Measurements from ENCODE around the gene DAAM1. TPM values are rescaled to one million over a fixed set of nuclear protein-coding genes. Genes with fewer than 3 reads are reported as not detected.

The DAAM1 gene
- polyA plus RNA-seq, 2 of the 4 experiments (the other 2 are of a cell fraction) = 6.8 to 10.8 TPM

- H3K9me3 ChIP-seq = no peaks in the 10 kb centered on the region
- peak overlapping the region; percentile 31 to 65; a peak in 3 of 6 replicates for H3K27ac ChIP-seq
- H3K4me1 ChIP-seq = peaks cover 7% of the 10 kb centered on the region; the same call in 2 of the 3 replicates
- TF ChIP-seq SMC3 (IDR thresholded peaks at IDR 0.05) = no peak
- TF ChIP-seq RAD21 (conservative IDR thresholded peaks at IDR 0.05 in 1 of 2, IDR thresholded peaks at IDR 0.05 in 1 of 2) = no peak
- TF ChIP-seq EHF (CRISPR knock-in tag; IDR thresholded peaks at IDR 0.05) = no peak
- TF ChIP-seq RARB (CRISPR knock-in tag; IDR thresholded peaks at IDR 0.05) = no peak
- no peak for TF ChIP-seq CEBPB (IDR thresholded peaks at IDR 0.05)
- TF ChIP-seq BHLHE40 (IDR thresholded peaks at IDR 0.05; ENCODE audit: low read depth, low read length) = no peak
- TF ChIP-seq FOXS1 (CRISPR knock-in tag; IDR thresholded peaks at IDR 0.05) = no peak
- no peak for TF ChIP-seq HES2 (IDR thresholded peaks at IDR 0.05)
- no peak for TF ChIP-seq POLR2AphosphoS2 (conservative IDR thresholded peaks at IDR 0.05; ENCODE audit: low read length)
- no peak for TF ChIP-seq ESRRA (IDR thresholded peaks at IDR 0.05; ENCODE audit: borderline replicate concordance, low read length)
- no peak for TF ChIP-seq HDAC2 (IDR thresholded peaks at IDR 0.05)
- no peak for TF ChIP-seq USF2 (IDR thresholded peaks at IDR 0.05)
- WGBS (ENCODE audit: missing lambda C conversion rate) = 47% methylated on average over 6 of the region's 6 CpGs
- POLR2A ChIA-PET = interaction anchor here (1.2 kb wide), 1 partner anchor 85 kb away, joined by 4 read pairs; no protein-coding TSS in a partner anchor
- CTCF ChIA-PET = interaction anchor here (0.7 to 1.7 kb wide), 6 partner anchors 11 to 489 kb away, joined by 3 to 5 read pairs (median 4); no protein-coding TSS in a partner anchor
- DNase-seq (ENCODE audit: low read depth in 1 of 2, low spot score in 1 of 2) (peak; percentile 15 to 29), FAIRE-seq (no peak), ATAC-seq (no peak)
- H3K4me2 ChIP-seq = peak overlapping the region; percentile 98
- H3K4me3 ChIP-seq = peak overlapping the region; percentile 81
These were observed 1.9 kb downstream of the DAAM1 start for GRCh38 chr14:59190372-59190771.

- Histone ChIP-seq H3K4me1 (no peaks in the 10 kb centered on the region), H3K27ac (no peak overlapping the region), H3K4me2 (no peak overlapping the region), H3K9me3 (no peaks in the 10 kb centered on the region), H3K4me3 (no peak overlapping the region)
- FAIRE-seq = no peak
- ChIA-PET CTCF (interaction anchor here (0.9 to 2.9 kb wide), 2 partner anchors 11 to 380 kb away, joined by 4 to 9 read pairs; partner anchors contain the start of gene CCDC175), POLR2A (no interaction called here)
- no peak for ATAC-seq
- WGBS (ENCODE audit: missing lambda C conversion rate) = 86% methylated on average over 2 of the region's 2 CpGs
- DNase-seq (ENCODE audit: low read depth in 1 of 2, low spot score in 1 of 2) = no peak
- no peak for TF ChIP-seq NFE2L2 (conservative IDR thresholded peaks at IDR 0.05; ENCODE audit: low read length)
These were observed 7.4 kb downstream of the DAAM1 start for GRCh38 chr14:59195912-59196311.

GRCh38 chr14:59197695-59198262, 9.3 kb downstream of the DAAM1 start:
- no peaks in the 10 kb centered on the region for H3K9me3 ChIP-seq
- DNase-seq (ENCODE audit: low read depth in 1 of 2, low spot score in 1 of 2) (no peak), ATAC-seq (no peak), FAIRE-seq (no peak)
- ChIA-PET CTCF (interaction anchor here (0.8 kb wide), 1 partner anchor 23 kb away, joined by 4 read pairs; no protein-coding TSS in a partner anchor), POLR2A (no interaction called here)
- H3K4me1 ChIP-seq = no peaks in the 10 kb centered on the region
- no peak overlapping the region for H3K4me3 ChIP-seq
- TF ChIP-seq ATOH8 (CRISPR knock-in tag; IDR thresholded peaks at IDR 0.05; ENCODE audit: low read depth) = no peak
- no peak for TF ChIP-seq PHF8 (IDR thresholded peaks at IDR 0.05; ENCODE audit: borderline replicate concordance, low read depth)
- no peak for TF ChIP-seq CEBPB (IDR thresholded peaks at IDR 0.05)
- no peak for TF ChIP-seq EHF (CRISPR knock-in tag; IDR thresholded peaks at IDR 0.05)
- TF ChIP-seq HOXA7 (CRISPR knock-in tag; IDR thresholded peaks at IDR 0.05) = no peak
- no peak for TF ChIP-seq MAZ (IDR thresholded peaks at IDR 0.05; ENCODE audit: borderline replicate concordance, low read depth, low read length)
- no peak for TF ChIP-seq PBX3 (IDR thresholded peaks at IDR 0.05)
- no peak for TF ChIP-seq JUNB (IDR thresholded peaks at IDR 0.05)
- TF ChIP-seq FOSL2 (IDR thresholded peaks at IDR 0.05) = no peak
- TF ChIP-seq FOSL2 (CRISPR knock-in tag; IDR thresholded peaks at IDR 0.05) = no peak
- TF ChIP-seq ZNF302 (CRISPR knock-in tag; IDR thresholded peaks at IDR 0.05) = no peak
- no peak overlapping the region for H3K4me2 ChIP-seq
- no peak overlapping the region for H3K27ac ChIP-seq
- 88% methylated on average over 5 of the region's 5 CpGs for WGBS (ENCODE audit: missing lambda C conversion rate)

Data from A549 (cell line).